ENCODE results near the gene RHBDD3.
A peak's percentile ranks its signal among the peaks of the same experiment; 100 is the strongest.

DNA sequence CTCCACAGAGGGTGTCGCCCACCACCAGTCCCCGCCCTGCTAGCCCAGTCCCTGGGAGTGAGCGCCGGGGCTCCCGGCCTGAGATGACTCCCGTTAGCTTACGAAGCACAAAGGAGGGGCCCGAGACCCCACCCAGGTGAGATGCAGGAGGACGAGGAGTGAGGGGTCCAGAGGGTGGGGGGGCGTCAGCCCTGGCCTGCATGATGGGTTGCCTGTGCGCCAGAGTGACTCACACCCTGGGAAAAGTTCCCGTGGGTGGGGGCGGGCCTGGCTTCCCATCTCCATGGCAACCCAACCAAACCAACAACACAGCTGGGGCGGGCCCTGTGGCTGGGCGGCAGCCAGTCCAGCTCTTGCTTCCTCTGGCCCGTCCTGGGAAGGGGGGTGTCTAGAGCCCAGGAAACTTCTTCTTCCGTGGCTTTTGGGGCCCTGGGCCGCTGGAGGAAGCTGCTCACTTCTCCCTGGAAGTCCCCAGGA is 43.1 kb upstream of the RHBDD3 start:
- TF ChIP-seq, protein P1, sequence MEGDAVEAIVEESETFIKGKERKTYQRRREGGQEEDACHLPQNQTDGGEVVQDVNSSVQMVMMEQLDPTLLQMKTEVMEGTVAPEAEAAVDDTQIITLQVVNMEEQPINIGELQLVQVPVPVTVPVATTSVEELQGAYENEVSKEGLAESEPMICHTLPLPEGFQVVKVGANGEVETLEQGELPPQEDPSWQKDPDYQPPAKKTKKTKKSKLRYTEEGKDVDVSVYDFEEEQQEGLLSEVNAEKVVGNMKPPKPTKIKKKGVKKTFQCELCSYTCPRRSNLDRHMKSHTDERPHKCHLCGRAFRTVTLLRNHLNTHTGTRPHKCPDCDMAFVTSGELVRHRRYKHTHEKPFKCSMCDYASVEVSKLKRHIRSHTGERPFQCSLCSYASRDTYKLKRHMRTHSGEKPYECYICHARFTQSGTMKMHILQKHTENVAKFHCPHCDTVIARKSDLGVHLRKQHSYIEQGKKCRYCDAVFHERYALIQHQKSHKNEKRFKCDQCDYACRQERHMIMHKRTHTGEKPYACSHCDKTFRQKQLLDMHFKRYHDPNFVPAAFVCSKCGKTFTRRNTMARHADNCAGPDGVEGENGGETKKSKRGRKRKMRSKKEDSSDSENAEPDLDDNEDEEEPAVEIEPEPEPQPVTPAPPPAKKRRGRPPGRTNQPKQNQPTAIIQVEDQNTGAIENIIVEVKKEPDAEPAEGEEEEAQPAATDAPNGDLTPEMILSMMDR (IDR thresholded peaks at IDR 0.05): no peak
- TF ChIP-seq POLR2A (IDR thresholded peaks at IDR 0.05): peak in 1 of 2 donors; percentile 25

All from heart left ventricle (tissue), 13 donors.